T follicular helper cell (primary cell): ENCODE measurements around the gene ZBED5.
"Not testable (repeated sequence)": the region's sequence is repeated elsewhere in the genome, so short reads cannot be mapped to it uniquely, and the experiment has no call there.

Experiments
- DNase-seq: peaks from one replicate; pipeline ENCODE4 v3.0.0-alpha.2; 2020; ENCODE audit warnings: low read depth
- total RNA-seq, 2 experiments: gene quantifications; one replicate each; lab custom pipeline; 2026; lab: John Stamatoyannopoulos, UW

ZBED5 gene
- 57.9 to 99.0 reads per million in 2 experiments for total RNA-seq

DNA sequence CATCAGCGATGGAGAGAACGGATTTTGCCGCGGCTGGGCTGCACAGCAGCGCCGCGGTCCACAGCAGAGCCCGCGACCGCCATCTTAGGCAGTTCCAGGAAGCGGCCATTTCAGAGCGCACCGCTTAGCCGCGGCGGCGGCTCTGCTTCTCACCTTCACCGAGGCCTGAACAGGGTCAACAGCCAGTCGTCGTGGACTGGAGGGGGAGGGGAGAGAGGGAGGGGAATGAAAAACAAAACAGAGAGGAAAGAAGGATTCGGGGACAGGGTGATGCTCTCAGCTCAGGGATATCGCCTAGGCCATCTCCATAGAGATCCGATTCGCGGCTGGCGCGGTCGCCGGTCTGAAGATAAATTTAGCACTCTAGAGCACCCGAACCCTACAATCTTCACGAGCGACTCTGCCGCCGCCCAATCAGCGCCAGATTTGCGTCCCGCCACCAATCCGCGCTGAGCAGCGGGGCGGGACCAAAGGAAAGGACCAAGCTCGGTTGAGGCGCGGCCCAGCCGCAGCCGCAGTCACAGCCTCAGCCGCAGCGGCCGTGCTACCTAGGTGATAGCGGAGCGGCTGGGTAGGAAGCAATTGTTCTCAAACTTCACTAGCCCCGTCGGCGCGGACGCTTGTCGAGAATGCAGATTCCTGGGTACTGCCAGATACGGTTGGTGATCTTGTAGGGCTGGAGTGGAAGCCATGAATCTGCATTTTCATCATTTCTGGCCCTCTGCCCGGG is at the start of gene ZBED5:
TSS of gene ZBED5 (minus strand) at position 345 of the 730 bp plus-strand sequence. CDS start 3,108 bp downstream, outside the sequence.
- peak; percentile 92 for DNase-seq

DNA sequence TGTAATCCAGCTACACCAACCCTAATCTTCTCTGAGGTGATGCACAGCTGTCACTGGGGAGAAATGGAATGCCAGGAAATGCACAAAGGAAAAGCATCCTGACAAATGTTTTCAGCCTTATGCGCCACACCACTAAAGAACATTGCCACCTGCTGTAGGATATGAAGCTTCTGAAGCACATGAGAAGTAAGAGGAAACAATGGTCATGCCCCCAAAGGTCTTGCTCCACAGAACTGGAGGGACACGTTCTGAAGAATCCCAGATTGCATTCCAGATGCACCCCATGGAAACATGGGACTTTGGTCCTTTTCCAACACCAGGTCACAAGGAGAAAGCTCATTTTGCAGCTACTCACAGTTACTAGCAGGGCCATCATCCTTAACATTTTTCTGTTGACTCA is 48.7 kb upstream of the ZBED5 start:
- no peak for DNase-seq

DNA sequence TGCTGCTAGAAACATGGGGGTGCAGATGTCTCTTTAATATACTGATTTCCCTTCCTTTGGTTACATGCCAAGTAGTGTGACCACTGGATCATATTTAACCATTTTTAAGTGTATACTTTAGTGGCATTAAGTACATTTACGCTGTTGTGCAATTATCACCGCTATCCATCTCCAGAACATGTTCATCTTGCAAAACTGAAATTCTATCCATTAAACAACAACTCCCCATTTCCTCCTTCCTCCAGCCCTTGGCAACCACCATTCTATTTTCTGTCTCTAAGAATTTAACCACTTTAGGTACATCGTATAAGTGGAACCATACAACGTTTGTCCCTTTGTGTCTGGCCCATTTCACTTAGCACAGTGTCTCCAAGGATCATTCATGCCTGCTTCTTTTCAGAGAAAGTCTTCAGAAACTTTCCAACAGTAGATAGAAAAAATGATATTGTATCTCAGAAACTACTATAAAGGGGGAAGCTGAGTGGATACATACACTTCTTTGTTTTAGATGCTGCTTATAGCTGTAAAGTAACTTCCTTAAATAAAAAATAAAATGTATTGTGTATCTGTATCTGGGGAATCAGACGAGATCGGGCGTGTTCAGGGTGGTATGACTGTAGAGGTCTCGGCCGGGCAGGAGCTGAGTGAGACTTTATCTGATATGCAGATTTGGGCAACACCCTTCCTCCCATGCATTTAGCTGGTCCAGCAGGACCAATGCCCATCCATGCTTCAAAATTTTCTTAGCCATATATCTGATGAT is 44.6 kb upstream of the ZBED5 start:
- DNase-seq, result no peak

DNA sequence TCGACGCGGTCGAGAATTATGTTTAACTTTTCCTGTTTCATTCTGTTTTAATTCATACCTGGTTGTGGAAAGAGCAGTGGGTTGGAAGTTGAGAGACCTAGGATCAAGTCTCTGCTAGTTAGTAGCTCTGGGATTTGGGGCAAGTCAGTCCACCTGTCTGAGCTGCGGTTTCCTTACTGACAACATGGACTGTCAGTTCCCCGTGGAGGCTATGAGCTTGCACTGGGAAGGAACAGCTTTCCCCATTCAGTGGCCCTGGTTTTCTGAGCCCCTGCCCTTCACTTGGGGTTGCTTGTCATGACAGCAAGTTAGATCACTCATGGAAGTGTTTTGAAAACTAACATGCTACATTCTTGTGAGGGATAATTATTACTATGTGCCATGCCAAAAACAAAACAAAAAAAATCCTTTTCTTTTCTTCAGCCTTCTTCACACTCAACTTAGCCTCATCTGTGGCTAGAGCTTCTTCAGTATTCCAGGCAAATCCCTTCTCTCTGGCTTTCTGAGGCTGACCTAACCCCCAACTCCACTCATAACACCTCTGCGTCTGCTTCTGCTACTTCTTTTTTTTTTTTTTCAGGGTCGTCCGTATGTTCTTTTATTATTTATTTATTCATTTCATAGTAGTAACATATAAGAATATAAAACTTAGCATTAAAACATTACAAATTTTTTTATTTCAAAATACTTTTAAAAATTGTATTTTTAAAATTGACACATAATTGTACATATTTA is 43.0 kb upstream of the ZBED5 start:
- no peak for DNase-seq

DNA sequence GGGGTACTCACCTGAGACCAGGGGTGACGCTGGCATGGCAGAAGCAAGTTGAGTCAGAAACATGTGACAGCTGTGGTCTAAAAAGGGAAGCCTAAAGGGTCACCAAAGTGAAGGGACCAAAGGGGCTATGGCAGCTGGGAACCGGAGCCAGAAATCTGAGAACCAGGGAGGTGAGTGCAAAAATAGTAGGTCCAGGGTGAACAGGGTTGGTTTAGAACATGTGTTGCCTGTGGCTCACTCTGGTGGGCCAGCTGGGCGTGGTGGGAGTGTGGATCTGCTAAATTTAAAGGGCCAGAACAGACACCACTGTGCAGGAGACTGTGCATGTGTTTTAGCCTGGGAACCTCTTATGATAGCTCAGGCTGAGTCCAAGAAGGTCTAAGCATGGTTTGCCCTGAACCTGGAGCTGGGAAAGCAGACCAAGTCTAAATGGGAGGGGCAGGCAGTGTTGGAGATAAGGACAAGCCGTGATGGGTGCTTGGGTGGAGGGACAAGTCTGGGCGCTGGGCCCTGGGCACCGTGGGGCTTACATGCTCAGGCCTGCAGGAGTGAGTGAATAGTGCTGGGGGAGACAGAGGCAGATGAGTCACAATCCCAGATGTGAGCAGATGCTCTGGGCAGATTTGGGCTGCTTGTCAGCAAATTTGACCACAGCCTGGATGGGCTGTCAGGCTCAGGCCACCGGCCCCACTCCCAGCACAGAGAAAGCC is 41.4 kb upstream of the ZBED5 start:
- no peak for DNase-seq

DNA sequence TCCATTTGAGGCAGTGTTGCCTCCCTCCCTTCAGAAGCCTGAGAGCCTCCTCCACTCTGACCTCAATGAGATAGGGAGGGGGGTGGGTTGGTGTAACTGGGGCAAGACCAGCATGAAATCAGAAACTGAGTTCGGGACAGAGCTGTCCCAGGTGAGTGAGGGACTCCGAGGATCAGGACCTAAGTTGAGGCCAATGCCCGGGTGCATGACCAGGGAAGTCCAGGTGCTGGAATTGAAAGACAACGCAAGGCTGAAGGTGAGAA is 40.8 kb upstream of the ZBED5 start:
- no peak for DNase-seq

DNA sequence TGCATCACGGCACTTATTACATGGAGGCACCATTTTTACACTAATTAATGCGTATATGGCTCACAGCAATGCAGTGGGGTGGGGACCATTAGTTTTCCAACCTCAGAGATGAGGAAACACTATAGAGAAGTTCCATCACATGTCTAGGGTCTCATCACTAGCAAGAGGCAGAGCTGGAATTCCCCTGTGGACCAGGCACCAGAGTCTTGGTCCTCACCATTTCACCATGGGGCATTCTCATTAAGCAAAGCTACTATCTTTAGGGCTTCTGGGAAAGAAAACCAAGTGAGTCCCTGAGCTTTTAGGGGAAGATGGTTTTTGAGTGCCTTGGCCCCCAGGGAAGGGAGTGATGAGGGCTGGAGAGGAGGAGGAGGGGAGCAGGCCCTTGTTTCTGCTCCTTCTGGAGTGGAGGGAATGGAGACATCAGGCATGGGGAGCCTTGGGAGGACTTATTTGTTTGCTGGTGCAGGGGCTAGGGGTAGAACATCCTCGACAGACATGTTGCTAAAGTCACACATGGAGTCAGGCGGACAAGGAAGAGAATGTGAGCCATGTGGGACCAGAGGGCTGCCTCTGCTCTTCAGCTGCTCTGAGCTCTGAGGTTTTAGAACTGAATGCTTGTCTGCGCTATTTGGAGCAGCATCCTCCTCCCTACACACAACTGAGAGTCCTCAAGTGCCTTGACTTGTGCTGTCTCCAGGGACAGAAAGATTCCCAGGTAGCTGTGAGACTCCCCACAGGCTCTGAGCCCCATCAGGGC is 40.3 kb upstream of the ZBED5 start:
- no peak for DNase-seq

DNA sequence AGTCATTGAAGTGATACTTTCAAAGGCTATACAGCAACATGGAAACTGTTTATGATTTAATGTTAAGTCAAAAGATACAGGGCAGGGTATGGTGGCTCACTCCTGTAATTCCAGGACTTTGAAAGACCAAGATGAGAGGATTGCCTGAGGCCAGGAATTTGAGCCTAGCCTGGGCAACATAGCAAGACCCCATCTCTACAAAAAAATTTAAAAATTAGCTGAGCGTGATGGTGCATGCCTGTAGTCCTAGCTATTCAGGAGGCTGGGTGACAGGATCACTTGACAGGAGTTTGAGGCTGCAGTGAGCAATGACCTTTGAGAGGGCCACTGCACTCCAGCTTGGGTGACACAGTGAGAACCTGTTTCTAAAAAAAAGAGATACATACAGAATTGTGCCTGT is 39.3 kb upstream of the ZBED5 start:
- DNase-seq, result no peak

DNA sequence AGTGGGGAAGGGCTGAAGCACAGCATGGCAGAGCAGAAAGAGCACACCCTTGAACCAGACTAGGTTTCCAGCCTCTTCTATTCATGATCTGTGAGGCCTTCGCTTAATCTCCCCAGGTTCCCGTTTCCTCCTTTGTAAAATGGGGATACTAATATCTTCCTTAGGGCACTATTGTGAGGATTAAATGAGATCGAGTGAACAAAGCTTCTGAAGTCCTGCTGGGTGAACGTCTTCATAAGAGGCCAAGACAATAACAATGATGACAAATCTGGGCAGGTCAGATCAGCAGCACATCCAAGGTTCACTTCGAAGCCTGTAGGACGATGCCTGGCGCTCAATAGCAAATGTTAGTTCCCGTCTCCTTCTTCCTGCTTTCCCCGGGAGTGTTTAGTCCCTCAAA is 38.6 kb upstream of the ZBED5 start:
- DNase-seq, result no peak

DNA sequence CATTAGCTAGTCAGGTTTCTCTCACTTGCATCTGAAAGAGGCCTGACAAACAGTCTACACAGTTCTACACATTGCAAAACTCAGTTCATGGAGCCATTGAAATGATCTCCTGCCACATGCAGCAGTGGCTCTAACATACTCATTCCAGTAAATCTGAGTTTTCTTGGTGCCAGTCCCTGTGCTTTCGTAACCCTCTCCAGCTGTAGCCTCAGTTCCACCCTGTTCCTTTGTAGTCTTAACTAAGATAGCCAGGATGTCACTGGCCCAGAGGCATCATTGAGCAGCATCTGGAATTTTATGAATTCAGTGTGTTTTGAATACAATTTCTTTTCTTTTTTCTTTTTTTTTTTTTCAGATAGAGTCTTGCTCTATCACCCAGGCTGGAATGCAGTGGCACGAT is 37.4 kb upstream of the ZBED5 start:
- DNase-seq, result no peak

DNA sequence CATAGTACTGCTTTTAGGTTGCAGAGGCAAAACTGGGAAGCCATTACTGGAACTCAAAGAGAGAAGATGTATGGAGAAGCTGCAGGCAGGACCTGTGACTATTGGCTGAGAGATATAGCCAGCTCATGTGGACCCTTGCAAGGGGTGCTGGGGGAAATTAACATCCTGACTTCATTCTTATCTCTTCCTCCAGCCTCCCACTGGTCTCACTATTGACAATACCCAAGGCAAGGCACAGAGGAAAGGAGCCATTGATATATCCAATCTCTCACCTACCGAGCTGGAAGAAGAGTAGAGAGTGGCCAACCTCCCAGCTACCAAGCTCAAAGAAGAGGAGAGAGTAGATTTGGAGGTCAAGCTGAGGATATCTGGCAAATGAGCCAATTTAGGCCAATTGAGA is 36.8 kb upstream of the ZBED5 start:
- DNase-seq, result no peak

DNA sequence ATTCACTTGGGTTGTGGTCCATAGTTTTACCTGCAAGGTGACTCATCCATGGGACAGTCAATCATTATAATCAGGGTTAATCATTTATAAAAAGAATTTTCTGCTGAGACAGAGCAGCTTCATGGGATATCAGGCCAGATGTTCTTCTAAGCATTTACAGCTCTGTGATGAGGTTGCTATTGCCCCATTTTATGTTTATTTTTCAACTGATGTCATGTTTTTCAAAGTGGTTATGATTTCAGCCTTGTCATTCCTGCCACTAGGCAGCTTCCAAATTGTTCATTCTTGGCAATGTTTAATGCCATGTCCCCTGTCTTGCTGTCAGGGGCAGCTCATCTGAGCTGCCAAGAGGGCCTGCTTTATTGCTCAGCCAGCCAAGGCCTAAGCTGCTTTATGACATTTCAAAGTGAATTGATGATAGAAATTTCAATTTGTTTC is 35.9 kb upstream of the ZBED5 start:
- no peak for DNase-seq

DNA sequence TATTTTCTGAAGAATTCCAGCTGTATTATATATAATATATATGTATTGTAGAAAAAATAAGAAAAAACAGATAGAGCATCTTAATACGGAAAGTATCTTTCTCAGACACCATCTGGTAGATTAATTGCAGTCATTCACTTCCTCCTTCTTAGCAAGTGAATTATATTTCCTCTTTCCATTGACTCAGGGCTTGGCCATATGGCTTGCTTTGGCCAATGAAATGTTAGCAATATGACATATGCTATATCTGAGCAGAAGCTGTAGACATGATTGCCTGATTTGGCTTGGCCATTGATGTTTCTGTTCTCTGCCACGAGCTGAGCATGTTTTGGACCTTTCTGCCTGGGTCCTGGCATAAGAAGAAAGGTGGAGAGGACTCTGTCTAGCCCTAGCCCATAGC is 34.4 kb upstream of the ZBED5 start:
- DNase-seq, result no peak

DNA sequence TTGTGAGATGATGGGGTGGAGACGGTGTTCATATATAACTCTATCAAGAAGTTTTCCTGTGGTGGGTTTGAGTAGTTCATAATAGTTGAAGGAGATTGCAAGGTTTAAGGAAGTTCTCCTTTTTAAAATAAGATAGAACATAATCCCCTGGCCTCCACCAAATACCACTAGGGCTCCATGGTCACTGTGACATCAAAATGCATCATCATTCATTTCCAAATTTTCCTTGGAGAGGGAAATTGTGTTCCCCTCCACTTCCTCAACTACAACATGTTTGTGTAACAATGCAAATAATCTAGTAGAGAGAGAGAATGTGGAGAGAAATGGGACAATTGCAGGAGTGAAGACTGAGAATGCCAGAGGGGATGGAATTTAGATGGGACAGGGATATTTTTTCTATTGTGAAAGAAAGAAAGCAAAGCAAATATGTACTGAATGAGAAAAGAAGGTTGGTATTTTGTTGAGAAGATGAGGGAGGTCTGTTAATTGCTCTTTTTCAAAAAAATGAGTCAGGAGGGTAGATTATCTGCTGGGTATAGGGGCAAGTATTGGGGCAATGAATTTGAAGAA is 33.4 kb upstream of the ZBED5 start:
- DNase-seq, result no peak

DNA sequence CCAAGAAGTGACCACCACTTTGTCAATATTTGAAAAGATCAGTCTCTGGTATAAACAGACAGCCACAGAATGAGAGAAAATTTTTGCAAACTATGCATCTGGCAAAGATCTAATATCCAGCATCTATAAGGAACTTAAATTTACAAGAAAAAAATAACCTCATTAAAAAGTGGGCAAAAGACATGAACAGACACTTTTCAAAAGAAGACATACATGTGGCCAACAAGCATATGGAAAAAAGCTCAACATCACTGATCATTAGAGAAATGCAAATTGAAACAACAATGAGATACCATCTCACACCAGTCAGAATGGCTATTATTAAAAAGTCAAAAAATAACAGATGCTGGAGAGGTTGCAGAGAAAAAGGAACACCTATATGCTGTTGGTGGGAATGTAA is 32.2 kb upstream of the ZBED5 start:
- DNase-seq, result not testable (repeated sequence)

DNA sequence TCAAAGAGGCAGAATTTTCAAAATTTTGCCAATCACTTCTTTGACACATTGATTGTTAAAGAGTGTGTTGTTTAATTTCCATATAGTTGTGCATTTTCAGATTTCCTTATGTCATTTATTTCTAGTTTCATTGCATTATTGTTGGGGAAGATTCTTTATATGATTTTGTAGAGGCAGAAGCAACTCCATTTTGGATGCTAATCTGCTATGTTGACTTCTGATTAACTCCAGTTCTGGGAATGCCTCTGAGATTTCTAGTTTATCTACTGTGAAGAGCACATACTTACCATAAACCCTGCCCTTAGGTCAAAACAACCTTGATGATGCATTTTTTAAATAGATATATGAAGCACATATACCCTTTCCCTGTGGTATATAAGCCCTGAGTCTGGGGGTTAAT is 29.5 kb upstream of the ZBED5 start:
- no peak for DNase-seq

DNA sequence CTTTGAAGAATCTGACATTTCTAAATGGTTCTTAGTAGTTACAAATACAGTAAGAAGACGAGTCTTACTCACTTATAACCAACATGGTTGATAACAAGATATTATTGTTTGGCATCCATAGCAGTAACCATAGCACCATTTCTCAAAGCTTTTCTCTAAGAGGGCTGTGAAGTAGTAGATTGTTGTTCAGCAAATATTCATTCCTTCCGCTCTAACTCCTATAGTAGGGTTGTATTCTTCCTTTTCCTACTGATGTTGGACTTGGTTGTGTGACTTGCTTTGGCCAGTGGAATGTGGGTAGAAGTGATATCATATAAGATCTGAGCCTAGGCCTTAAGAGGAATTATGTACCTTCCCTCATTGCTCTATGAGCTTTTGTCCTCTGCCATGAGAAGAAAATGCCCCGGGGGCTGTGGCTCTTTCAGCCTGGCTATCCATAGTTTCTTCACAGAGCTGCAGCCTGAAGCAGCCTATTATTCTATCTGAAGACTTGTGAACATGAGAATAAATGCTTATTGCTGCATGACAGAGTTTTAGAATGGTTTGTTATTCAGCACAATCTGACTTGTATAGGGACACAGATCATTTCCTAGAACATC is 28.9 kb upstream of the ZBED5 start:
- DNase-seq, result no peak

DNA sequence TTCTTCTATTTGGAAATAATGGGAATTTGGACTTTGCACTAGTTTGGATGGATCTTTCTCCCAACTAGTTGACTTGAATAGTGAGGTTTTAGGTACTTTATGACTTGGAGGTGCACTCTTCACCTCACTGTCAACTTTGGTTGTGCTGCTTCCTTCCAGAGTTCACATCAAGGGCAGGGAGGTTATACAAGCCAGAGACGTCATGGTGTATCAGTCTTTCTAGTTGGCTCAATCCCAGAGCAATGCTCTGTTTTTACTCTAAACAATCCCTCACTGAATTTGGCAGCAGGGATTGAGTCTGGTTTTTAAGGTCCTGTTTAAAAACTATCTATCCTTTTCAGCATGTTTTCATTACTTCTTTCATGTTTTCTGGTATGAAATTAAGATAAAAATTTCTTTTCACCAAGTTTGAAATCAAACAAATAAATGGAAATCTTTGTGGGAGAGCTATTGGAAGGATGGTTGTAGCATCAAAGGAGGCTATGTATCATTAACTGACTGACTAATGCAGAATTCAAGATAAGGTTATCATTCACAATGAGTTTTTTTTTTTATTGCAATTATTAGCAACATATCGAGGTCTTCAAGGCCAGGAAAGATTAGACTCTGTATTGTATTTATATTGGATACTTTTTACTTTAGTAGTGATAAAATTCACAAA is 28.0 kb upstream of the ZBED5 start:
- DNase-seq, result no peak

DNA sequence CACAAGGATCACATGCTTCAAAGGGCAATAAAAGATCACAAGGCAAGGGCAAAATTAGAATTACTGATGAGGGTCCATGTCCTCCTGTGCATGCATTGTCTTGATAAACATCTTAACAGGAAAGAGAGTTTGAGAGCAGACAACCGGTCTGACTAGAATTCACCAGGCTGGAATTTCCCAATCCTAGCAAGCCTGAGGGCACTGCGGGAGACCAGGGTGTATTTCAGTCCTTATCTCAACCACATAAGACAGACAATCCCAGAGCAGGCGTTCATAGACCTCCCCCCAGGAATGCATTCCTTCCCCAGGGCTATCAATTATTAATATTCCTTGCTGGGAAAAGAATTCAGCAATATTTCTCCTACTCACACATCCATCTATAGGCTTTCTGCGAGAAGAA is 26.4 kb upstream of the ZBED5 start:
- DNase-seq, result not testable (repeated sequence)

DNA sequence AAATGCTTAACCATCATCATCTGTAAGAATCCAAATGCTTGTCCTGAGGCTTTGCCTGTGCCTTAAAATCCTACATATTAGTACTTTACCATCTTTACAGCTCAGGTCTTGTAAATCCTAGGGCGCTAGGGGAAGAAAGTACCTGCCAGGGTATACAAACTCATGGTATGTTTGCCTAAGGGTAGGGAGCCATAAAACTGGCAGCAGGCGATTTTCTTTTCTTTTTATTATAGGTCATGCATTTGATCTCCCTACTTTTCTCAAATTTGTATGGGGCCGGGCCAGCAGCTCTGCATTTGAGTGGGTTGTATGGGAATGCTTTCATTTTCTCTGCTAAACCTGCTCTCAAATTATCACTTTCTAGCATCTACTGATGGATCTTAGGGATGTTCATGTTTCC is 24.0 kb upstream of the ZBED5 start:
- DNase-seq, result no peak
